HUES48 (cell line): ENCODE results near the gene PRKD1.
"Not testable (repeated sequence)": the region's sequence is repeated elsewhere in the genome, so short reads cannot be mapped to it uniquely, and the experiment has no call there.

Experiments used
- H3K27ac ChIP-seq: one replicate; pipeline ENCODE4 v1.7.0; 2013; ENCODE audit warnings: low read depth, low read length, inconsistent platforms
- H3K27me3 ChIP-seq: 2 replicates; pipeline ENCODE4 v1.6.1; 2013; ENCODE audit warnings: mild to moderate bottlenecking, low read length; ENCODE audit not compliant: control insufficient read depth, insufficient read depth
- H3K36me3 ChIP-seq: 2 replicates; pipeline ENCODE4 v1.6.1; 2013; ENCODE audit warnings: low read length; ENCODE audit not compliant: control insufficient read depth, insufficient read depth
- H3K4me1 ChIP-seq: 2 replicates; pipeline ENCODE4 v1.6.1; 2013; ENCODE audit warnings: mild to moderate bottlenecking, low read length; ENCODE audit not compliant: control insufficient read depth, insufficient read depth
- H3K4me3 ChIP-seq: 2 replicates; pipeline ENCODE4 v1.5.1; 2013; ENCODE audit warnings: mild to moderate bottlenecking, low read depth, low read length
- H3K9ac ChIP-seq: 2 replicates; pipeline ENCODE4 v1.6.1; 2013; ENCODE audit warnings: mild to moderate bottlenecking, low read depth, low read length, moderate library complexity
- H3K9me3 ChIP-seq: 2 replicates; pipeline ENCODE4 v1.6.1; 2013; ENCODE audit warnings: low read length; ENCODE audit not compliant: control insufficient read depth, insufficient read depth

PRKD1 gene

GRCh38 chr14:29717901-29718300 lies 209.7 kb downstream of the PRKD1 start:
- no peaks in the 10 kb centered on the region for H3K9me3 ChIP-seq
- peaks cover 14% of the 10 kb centered on the region for H3K4me1 ChIP-seq
- H3K9ac ChIP-seq, result no peak overlapping the region
- no peak overlapping the region for H3K4me3 ChIP-seq
- no peaks in the 10 kb centered on the region for H3K36me3 ChIP-seq
- no peak overlapping the region for H3K27ac ChIP-seq
- H3K27me3 ChIP-seq, result no peaks in the 10 kb centered on the region

DNA sequence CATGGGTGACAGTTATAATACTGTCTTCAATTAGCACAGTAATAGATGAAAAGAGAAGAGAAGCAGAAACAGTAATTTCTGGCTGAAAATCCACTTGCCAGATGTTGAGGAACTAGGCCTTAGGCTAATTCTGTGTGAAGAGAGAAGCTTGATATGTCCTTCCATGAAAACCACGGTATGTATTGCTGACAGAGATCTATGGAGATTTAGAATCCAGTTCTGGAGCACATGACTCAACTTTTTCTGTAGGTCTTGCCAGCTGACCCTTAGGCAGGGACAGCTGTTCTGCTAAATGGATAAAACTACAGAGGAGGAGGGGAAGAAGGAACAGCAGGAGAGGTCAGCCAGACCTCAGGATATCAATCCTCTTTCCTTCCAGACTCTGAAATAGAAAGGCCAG lies 211.5 kb downstream of the PRKD1 start:
- Histone ChIP-seq H3K9ac (no peak overlapping the region), H3K27ac (no peak overlapping the region), H3K4me3 (no peak overlapping the region), H3K9me3 (no peaks in the 10 kb centered on the region), H3K27me3 (no peaks in the 10 kb centered on the region), H3K4me1 (peaks cover 3% of the 10 kb centered on the region; the same call in 1 of the 2 replicates), H3K36me3 (no peaks in the 10 kb centered on the region)

DNA sequence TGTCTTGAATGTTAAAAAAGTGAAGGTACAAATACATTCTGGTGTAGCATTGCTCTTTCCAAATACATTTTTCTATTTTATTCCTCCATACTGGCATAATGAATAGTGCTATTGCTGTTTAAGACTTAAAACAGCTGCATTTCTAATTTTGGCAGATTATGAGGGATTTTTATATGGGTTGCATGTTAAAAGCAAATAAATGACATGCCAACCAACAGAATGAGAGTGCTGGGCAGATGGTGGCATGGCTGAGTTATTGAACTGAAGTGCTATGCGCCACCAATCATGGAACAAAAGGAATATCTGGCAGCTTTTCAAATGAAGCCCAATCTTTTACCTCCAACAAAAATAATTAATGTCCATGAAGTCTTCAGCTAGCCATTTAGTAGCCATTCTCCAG lies 215.0 kb downstream of the PRKD1 start:
- no peaks in the 10 kb centered on the region for H3K9me3 ChIP-seq
- H3K4me1 ChIP-seq, result no peaks in the 10 kb centered on the region
- H3K27ac ChIP-seq, result no peak overlapping the region
- no peaks in the 10 kb centered on the region for H3K36me3 ChIP-seq
- no peak overlapping the region for H3K4me3 ChIP-seq
- H3K27me3 ChIP-seq, result no peaks in the 10 kb centered on the region
- H3K9ac ChIP-seq, result no peak overlapping the region

- Histone ChIP-seq H3K4me1 (no peaks in the 10 kb centered on the region), H3K36me3 (no peaks in the 10 kb centered on the region), H3K27ac (no peak overlapping the region), H3K4me3 (no peak overlapping the region), H3K27me3 (no peaks in the 10 kb centered on the region), H3K9me3 (no peaks in the 10 kb centered on the region), H3K9ac (no peak overlapping the region)
These were observed 217.6 kb downstream of the PRKD1 start for GRCh38 chr14:29710015-29710414.

GRCh38 chr14:29709490-29709889 lies 218.2 kb downstream of the PRKD1 start:
- no peaks in the 10 kb centered on the region for H3K27me3 ChIP-seq
- no peaks in the 10 kb centered on the region for H3K9me3 ChIP-seq
- no peak overlapping the region for H3K27ac ChIP-seq
- no peak overlapping the region for H3K4me3 ChIP-seq
- H3K4me1 ChIP-seq, result no peaks in the 10 kb centered on the region
- no peak overlapping the region for H3K9ac ChIP-seq
- H3K36me3 ChIP-seq, result no peaks in the 10 kb centered on the region

DNA sequence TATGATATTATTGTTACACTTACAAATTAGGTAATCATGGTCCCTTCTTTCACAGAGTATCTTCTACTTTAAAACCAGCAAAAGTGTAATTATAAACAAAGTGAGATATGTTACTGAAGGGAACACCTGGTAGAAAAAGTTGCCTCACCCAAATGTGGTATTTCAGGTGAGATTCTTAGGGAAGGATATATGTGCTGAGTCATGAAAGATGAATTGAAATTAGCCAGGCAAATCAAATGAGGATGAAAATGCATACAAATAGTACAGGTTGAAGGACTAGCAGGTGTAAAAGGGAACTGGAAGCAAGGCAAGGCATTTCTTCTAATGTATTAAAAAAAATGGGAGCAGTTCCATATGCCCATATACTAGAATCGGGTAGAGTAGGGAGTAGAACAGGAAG lies 220.9 kb downstream of the PRKD1 start:
- H3K4me3 ChIP-seq, result no peak overlapping the region
- H3K36me3 ChIP-seq, result no peaks in the 10 kb centered on the region
- H3K27ac ChIP-seq, result no peak overlapping the region
- H3K27me3 ChIP-seq, result no peaks in the 10 kb centered on the region
- no peaks in the 10 kb centered on the region for H3K9me3 ChIP-seq
- H3K9ac ChIP-seq, result no peak overlapping the region
- no peaks in the 10 kb centered on the region for H3K4me1 ChIP-seq

DNA sequence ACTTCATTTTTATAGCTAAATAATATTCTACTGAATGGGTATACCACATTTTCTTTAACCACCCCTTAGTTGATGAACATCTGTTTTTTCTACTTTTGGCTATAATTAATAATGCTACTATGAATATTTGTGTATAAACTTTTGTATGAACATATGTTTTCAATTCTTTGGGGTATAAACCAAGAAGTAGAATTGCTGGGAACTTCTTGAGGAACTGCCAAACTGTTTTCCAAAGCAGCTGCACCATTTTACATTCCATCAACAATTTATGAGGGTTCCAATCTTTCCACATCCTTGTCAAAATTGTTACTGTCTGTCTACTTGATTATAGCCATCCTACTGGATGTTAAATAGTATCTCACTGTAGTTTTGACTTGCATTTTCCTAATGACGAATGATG lies 221.8 kb downstream of the PRKD1 start:
- Histone ChIP-seq H3K4me3 (no peak overlapping the region), H3K27ac (no peak overlapping the region), H3K9me3 (no peaks in the 10 kb centered on the region), H3K4me1 (no peaks in the 10 kb centered on the region), H3K36me3 (no peaks in the 10 kb centered on the region), H3K9ac (no peak overlapping the region), H3K27me3 (no peaks in the 10 kb centered on the region)

- H3K36me3 ChIP-seq, H3K27me3 ChIP-seq, H3K4me1 ChIP-seq, H3K4me3 ChIP-seq, H3K27ac ChIP-seq, H3K9me3 ChIP-seq, H3K9ac ChIP-seq: not testable (repeated sequence)
These were observed 238.1 kb downstream of the PRKD1 start for GRCh38 chr14:29689597-29689996.

GRCh38 chr14:29687866-29688265 lies 239.8 kb downstream of the PRKD1 start:
- Histone ChIP-seq H3K9me3 (no peaks in the 10 kb centered on the region), H3K27me3 (no peaks in the 10 kb centered on the region), H3K4me1 (no peaks in the 10 kb centered on the region), H3K27ac (no peak overlapping the region), H3K36me3 (no peaks in the 10 kb centered on the region), H3K9ac (no peak overlapping the region), H3K4me3 (no peak overlapping the region)

GRCh38 chr14:29687071-29687765 lies 240.4 kb downstream of the PRKD1 start:
- H3K4me1 ChIP-seq, result no peaks in the 10 kb centered on the region
- no peak overlapping the region for H3K9ac ChIP-seq
- H3K27me3 ChIP-seq, result no peaks in the 10 kb centered on the region
- H3K27ac ChIP-seq, result no peak overlapping the region
- H3K9me3 ChIP-seq, result no peaks in the 10 kb centered on the region
- H3K36me3 ChIP-seq, result no peaks in the 10 kb centered on the region
- no peak overlapping the region for H3K4me3 ChIP-seq

DNA sequence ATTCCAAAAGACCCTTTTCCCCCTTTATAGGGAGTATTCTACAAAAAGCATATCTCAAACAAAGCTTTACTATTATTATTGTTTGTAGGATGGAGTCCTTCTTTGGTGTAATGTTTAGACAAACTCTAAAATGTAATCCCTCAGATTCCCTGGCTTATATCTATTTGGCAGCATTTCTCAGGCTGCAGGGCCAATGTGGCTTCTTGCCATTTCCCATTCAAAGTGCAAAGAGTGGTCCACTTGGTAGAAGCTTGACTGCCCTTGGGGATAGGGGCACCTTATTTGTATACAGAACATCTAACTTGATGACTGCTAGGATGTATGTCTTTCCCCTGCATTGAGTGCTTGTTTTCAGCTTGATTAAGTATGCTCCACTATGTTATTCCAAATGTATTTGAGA lies 242.7 kb downstream of the PRKD1 start:
- no peak overlapping the region for H3K4me3 ChIP-seq
- no peak overlapping the region for H3K27ac ChIP-seq
- no peak overlapping the region for H3K9ac ChIP-seq
- H3K4me1 ChIP-seq, result no peaks in the 10 kb centered on the region
- H3K9me3 ChIP-seq, result no peaks in the 10 kb centered on the region
- H3K36me3 ChIP-seq, result no peaks in the 10 kb centered on the region
- no peaks in the 10 kb centered on the region for H3K27me3 ChIP-seq

DNA sequence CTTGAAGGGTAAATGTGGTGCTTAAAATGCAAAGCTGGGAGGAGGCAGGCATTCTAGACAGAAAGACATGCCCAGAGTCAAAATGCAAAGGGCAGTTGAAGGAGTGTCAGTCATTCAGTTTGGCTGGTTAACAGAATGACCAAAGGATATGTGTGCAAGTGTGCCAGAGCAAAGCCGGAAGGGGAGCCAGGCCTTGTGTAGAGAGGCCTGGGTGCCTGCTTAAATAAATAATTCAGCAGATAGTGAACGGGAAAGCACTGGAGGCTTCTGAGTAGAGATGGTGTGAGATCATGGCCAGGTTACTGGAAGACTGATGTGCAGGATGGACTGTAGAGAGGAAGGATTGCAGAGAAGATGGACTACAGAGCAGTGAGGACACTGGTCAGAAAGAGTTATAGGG lies 244.9 kb downstream of the PRKD1 start:
- H3K9me3 ChIP-seq, result no peaks in the 10 kb centered on the region
- H3K9ac ChIP-seq, result no peak overlapping the region
- H3K4me3 ChIP-seq, result no peak overlapping the region
- no peaks in the 10 kb centered on the region for H3K4me1 ChIP-seq
- H3K27me3 ChIP-seq, result no peaks in the 10 kb centered on the region
- no peaks in the 10 kb centered on the region for H3K36me3 ChIP-seq
- no peak overlapping the region for H3K27ac ChIP-seq
